AML-193 (cell line): ENCODE results near the gene TNKS1BP1.
A peak's percentile ranks its signal among the peaks of the same experiment; 100 is the strongest.
"Not testable (repeated sequence)": the region's sequence is repeated elsewhere in the genome, so short reads cannot be mapped to it uniquely, and the experiment has no call there.

Experiments used
- DNase-seq, 2 experiments: peaks; one replicate each; lab custom pipeline; 2025; lab: John Stamatoyannopoulos, UW

TNKS1BP1 gene

GRCh38 chr11:57290288-57290687 is 34.5 kb downstream of the TNKS1BP1 start:
- DNase-seq, result no peak

- no peak for DNase-seq
Observed at GRCh38 chr11:57288771-57289579, 35.8 kb downstream of the TNKS1BP1 start.

GRCh38 chr11:57287884-57288283 is 36.9 kb downstream of the TNKS1BP1 start:
- no peak for DNase-seq

GRCh38 chr11:57283231-57283990 is 41.3 kb downstream of the TNKS1BP1 start:
- no peak for DNase-seq

GRCh38 chr11:57281546-57281945 is 43.2 kb downstream of the TNKS1BP1 start:
- not testable (repeated sequence) for DNase-seq

GRCh38 chr11:57279116-57279515 is 45.6 kb downstream of the TNKS1BP1 start:
- no peak for DNase-seq

- DNase-seq, result no peak
Observed at GRCh38 chr11:57278721-57279095, 46.0 kb downstream of the TNKS1BP1 start.

- DNase-seq, result peak; percentile 21 to 41
Observed at GRCh38 chr11:57277845-57278720, 46.7 kb downstream of the TNKS1BP1 start.

- DNase-seq, result peak; percentile 11 to 32
Observed at GRCh38 chr11:57276971-57277675, 47.6 kb downstream of the TNKS1BP1 start.

- DNase-seq, result no peak
Observed at GRCh38 chr11:57276169-57276970, 48.4 kb downstream of the TNKS1BP1 start.

- no peak for DNase-seq
Observed at GRCh38 chr11:57275582-57275981, 49.2 kb downstream of the TNKS1BP1 start.

GRCh38 chr11:57274904-57275498 is 49.8 kb downstream of the TNKS1BP1 start:
- DNase-seq, result no peak

- no peak for DNase-seq
Observed at GRCh38 chr11:57273448-57274058, 51.2 kb downstream of the TNKS1BP1 start.

- no peak for DNase-seq
Observed at GRCh38 chr11:57269571-57270021, 55.2 kb downstream of the TNKS1BP1 start.

- no peak for DNase-seq
Observed at GRCh38 chr11:57266157-57266556, 58.6 kb downstream of the TNKS1BP1 start.

GRCh38 chr11:57263351-57263750 is 61.4 kb downstream of the TNKS1BP1 start:
- no peak for DNase-seq

- DNase-seq, result no peak
Observed at GRCh38 chr11:57262157-57262556, 62.6 kb downstream of the TNKS1BP1 start.

GRCh38 chr11:57260937-57261783 is 63.6 kb downstream of the TNKS1BP1 start:
- no peak for DNase-seq

- no peak for DNase-seq
Observed at GRCh38 chr11:57256119-57256518, 68.6 kb downstream of the TNKS1BP1 start.
